GM18505 (cell line): Measurements from ENCODE around the gene CYBC1.
A peak's percentile ranks its signal among the peaks of the same experiment; 100 is the strongest.
"Not testable (repeated sequence)": the region's sequence is repeated elsewhere in the genome, so short reads cannot be mapped to it uniquely, and the experiment has no call there.

Experiments
- ATAC-seq: cut with Tn5 transposase; IDR thresholded peaks from one replicate; pipeline ENCODE4 v1.9.1; 2021; ENCODE audit not compliant: unreplicated experiment
- POLR2A ChIP-seq: IDR thresholded peaks from 4 replicates; pipeline ENCODE4 v1.6.1; 2011; ENCODE audit warnings: borderline replicate concordance; ENCODE audit not compliant: insufficient read depth, insufficient read length; ENCODE audit errors: extremely low read depth

CYBC1 gene

DNA sequence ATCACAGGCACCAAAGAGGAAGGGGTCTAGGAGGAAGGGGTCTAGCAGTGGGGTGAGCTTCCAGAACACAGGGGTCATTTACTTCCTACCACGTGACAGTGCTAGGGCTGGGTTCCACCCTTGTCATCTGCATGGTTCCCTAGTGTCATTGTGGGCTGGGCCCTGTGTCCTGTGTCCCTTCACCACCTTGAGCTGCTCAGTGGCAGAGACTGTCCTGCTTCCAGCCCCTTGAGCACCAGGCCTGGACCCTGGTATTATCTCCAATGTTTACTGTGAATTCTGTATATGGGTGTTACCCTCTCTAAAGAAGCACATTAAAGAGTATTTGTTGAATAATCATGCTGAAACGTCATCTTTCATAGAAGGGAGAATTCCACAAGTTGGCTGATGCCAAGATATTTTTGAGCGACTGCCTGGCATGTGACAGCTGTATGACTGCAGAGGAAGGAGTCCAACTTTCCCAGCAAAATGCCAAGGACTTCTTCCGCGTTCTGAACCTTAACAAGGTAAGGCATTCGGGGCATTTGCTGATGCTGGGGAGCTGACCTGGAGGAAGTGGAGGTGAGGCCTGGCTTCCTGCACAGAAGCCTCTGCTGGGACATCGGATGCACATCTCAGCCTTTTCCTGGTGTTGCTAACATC is 13.5 kb upstream of the CYBC1 start:
- ATAC-seq = no peak

DNA sequence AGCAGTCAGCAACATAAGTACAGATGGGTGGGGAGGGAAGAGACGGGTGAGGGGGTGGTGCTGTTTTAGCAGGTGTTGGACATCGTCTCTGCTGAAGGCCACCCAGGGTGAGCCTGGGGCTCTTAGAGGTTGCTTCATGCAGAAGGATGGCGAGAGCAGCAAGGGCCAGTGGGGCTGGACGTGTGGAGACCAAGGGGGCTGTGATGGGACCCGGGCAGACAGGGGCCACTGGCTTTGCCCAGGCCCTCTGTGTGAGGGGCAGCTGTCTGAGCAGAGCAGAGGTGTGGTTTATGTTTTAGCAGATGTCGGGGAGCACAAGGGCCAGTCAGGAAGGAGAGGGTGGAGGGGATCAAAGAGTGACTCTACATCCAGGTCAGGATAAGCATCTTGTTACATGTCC is 12.8 kb upstream of the CYBC1 start:
- TF ChIP-seq POLR2A = no peak
- no peak for ATAC-seq

More for the DNA sequence above, 13.5 kb upstream of the CYBC1 start:
- TF ChIP-seq POLR2A = no peak

DNA sequence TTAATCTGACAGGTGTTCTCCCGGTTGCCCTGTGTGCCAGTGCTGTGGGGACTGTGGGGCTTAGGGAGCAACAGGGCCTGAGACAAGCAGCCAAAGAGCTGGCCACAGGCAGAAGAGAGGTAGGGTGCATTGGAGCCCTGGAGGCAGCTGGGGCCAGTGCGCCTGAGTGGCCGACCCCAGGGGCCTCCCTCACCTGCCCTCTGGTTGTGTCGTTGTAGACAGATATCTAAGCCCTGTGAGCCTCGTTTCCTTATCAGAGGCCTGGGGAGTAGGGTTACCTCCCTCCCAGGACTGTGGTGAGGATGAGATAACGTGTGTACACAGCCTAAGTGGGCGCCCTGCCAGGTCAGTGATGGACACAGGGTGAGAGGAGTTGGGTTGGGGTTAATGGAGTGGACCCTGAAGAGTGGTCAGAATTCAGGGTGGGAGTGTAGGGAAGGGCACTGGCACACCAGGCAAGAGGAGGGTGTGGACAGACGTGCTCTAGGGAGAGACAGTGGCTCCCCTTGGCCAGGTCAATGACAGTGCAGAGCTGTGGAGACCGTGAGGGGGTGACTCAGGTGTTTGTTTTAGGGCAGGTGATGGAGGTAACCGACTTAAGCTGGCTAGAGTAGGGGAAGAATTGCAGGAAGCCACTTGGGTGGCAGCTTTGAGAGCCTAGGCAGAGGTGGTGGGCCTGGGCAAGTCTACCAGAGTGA is 11.4 kb upstream of the CYBC1 start:
- TF ChIP-seq POLR2A = no peak
- ATAC-seq = no peak

DNA sequence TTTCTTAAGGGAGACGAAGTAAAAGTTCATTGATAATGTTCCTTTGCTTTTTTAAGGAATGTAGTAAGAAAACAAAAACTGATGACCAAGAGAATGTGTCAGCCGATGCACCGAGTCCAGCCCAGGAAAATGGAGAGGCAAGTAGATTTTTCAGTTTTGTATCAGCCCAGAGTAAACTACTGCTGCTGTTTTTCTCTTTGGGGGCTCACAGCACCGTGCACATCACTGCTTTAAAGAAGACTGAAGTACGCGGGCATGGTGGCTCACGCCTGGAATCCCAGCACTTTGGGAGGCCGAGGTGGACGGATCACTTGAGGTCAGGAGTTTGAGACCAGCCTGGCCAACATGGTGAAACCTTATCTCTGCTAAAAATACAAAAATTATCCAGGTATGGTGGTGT is 9.4 kb upstream of the CYBC1 start:
- ATAC-seq = not testable (repeated sequence)

DNA sequence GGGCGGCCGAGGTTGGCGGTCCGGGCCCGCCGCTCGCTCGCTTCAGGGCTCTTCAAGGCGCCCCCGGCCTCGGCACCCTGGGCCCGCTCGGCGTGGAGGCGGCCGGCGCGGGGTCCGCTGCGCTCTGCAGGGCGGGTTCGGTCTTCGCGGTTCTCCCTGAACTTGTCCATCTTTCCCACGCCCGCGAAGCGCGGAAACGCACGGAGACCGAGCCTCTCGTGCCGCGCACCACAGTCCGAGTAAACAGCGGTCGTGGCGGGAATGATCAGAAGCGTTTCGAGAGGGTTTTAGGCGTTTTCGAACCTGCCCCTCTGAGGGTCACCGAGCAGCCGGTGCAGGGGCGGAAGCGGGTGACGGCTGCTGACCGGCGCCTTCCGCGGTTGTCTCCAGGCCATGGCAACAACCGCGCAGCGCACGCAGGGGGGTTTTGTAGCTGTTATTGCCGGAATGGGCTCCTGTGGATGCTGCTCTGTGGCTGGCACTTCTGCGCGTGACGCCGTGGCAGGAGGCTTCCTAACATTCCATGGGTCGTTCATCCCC is 8.4 kb upstream of the CYBC1 start:
- peak; percentile 2 for ATAC-seq
- TF ChIP-seq POLR2A = no peak

DNA sequence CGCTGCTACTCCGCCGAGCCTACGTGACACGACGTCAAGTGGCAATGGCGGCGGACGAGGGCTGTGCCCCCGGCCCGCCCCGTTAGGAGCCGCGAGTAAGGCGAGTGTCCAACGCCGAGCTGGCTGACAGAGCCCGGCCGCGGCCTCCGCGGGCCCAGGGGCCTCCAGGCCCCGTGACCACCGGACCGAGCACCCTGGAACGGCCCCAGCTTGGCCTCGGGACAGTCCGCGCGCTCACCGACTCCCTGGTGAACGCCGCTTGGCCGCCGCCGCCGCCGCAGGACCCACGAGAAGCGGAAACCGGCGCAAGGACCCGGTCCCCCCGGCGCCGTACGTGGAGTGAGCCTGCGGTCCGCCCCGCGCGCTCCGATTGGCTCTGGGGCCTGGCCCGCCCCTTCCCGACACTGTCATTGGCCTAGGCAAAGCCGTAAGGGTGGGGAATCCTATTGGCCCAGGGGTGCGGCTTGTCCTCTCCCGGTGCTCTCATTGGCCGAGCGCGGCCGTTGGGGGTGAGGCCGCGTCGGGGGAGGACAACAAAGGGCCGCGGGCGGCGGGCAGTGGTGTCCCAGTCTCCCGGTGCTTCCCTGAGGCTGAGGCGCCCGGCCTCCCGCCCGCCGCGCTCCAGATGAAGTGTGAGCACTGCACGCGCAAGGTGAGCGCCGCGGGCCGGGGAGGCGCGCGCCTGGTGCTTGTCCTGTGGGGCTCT is 7.8 kb upstream of the CYBC1 start, which contains the start of gene NARF:
Gene NARF (plus strand): TSS at position 563 of the 706 bp plus-strand sequence. CDS start 63 bp downstream, at position 626.
- TF ChIP-seq POLR2A = peak; percentile 83
- ATAC-seq = peak; percentile 87

DNA sequence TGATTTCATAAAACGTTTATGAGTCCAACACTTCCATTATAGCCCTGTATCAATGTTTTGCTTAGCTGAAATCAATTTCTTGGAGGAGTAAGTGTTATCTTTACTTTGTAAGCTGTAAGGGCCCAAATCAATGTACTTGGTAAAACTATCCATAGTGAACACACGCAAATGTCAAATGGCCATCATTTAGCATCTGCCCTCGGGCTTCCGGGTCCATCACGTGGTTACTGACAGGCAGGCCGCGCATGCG is 7.3 kb upstream of the CYBC1 start:
- no peak for ATAC-seq
- no peak for TF ChIP-seq POLR2A

DNA sequence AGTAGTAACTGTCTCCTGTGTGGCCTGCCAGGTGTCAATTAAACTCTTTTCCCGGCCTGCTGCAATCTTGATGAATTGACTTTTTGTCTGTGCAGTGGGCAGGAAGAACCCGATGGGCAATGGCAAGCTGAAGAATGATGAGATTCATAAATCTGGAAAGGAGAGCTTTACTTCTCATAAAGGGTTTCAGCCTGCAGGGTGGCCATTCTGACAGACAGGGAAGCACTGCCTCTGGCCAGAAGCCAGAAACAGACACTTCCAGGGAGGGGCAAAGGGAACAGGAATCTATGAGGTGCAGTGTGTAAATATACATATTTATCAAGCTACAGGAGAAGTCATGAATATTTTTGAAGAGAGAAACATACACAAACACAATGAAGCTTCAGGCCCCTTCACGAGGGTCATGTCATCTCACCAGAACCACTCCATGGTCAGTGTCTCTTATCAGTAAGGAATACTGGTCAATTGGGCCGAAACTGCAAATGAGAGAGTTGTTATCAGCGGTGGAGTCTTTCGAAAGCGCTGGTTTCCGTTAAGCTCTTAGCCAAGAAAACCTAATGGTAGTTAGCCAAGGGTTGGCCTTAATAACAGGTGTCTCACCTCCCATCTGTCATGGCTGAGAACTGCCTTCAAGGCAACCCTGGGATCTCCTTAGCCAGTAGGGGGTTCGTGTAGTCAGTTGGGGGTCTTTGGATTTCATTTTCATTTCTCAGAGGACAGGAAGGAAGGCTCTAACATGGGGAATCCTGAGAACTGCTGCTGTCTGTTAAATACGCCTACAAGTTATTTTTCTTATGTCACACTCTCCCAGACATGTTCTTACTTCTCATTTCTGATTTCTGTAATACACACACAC is 6.7 kb upstream of the CYBC1 start:
- ATAC-seq = no peak
- no peak for TF ChIP-seq POLR2A

DNA sequence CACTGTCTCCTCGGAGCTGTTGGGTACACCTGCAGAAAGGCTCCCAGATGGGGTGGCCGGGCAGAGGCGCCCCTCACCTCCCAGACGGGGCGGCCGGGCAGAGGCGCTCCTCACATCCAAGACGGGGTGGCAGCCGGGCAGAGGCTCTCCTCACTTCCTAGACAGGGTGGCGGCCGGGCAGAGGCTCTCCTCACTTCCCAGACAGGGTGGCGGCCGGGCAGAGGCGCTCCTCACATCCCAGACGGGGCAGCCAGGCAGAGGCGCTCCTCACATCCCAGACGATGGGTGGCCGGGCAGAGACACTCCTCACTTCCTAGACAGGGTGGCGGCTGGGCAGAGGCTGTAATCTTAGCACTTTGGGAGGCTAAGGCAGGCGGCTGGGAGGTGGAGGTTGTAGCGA is 3.2 kb upstream of the CYBC1 start:
- ATAC-seq = not testable (repeated sequence)

DNA sequence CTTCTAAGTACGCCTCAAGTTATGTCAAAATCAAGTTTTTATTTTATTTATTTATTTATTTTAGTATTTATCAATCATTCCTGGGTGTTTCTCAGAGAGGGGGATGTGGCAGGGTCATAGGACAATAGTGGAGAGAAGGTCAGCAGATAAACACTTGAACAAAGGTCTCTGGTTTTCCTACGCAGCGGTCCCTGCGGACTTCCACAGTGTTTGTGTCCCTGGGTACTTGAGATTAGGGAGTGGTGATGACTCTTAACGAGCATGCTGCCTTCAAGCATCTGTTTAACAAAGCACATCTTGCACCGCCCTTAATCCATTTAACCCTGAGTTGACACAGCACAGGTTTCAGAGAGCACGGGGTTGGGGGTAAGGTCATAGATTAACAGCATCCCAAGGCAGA is 2.6 kb upstream of the CYBC1 start:
- not testable (repeated sequence) for ATAC-seq

DNA sequence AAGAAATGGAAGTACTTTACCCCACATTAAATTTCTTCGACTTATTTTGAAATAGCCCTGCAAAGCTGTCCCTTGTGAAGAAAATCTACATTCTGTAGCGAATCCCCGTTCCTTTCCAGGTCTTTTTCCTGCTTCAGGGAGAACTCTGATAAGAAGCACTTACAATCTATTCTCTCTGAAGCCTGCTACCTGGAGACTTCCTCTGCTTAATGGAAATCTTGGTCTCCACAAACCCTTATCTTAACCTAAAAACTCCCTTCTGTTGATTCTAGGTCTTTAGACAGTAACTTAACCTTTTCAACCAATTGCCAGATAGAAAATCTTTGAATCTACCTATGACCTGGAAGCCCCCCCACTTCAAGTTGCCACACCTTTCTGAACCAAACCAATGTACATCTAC is 1.6 kb upstream of the CYBC1 start:
- ATAC-seq = no peak
- no peak for TF ChIP-seq POLR2A

DNA sequence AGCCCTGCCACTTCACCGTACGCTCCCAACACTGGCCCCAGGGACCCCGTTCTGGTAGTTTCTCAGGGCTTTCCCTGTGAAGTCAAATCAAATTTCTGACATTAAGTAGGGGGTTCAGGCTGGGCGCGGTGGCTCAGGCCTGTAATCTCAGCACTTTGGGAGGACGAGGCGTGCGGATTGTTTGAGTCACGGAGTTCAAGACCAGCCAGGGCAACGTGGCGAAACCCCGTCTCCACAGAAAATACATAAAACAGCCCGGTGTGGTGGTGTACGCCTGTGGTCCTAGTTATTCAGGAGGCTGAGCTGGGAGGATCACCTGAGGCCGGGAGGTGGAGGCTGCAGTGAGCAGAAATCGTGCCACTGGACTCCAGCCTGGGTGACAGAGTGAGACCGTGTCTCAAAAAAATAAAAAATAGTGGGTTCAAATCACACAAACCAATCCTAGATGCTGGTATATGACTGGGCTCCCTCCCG is 632 bp downstream of the CYBC1 start:
- no peak for TF ChIP-seq POLR2A
- peak; percentile 1 for ATAC-seq

DNA sequence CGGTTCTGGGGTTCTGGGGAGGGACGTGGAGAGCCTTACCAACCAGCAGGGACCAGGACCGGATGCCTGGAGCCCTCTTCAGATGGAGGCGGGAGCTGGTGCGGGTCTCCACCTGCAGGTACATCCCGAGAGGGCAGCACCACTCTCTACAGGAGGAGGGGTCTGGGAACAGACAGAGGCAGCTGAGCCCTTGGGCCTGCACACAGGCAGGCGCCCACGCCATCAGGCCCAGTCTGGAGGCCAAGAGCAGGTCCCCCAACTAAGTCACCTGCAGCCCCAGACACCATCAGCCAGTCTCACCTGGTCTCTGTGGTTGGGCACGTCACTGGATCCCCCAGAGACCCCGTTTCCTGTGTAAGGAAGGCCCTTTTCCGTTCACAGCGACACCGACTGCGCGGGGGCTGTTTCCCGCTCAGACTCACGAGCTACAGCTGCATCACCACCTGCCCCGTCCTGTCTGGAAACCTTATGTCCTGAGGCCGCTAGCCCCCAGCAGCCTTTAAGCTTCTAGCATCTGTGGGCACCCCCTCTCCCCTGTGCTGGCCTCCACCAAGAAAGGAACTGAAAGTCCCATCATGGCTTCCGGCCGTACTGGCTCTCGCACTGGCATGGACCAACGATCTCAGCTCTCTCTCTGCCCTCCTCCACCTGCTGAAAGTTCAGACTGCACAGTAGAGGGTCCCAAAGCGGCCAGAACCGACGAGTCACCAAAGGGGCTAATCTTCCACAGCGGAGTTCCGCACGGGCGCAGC is 1.2 kb downstream of the CYBC1 start:
- peak; percentile 44 for ATAC-seq
- peak; percentile 89 for TF ChIP-seq POLR2A

DNA sequence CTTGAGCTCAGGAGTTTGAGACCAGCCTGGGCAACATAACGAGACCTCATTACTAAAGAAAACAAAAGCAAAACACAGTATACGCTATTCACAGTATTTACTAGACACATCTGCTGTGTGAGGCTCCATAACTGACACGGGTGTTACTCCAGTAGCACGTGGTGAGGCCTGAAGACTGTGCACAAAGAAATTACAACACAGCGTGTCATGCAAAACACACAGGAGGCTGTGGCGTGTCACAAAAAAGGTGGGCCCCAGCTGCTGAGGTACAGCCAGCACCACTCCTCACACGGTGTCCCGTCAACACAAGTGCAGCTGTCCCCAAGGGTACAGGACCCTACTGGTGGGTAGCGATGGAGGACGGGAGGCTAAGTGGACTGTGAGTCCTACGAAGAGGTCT is 2.7 kb downstream of the CYBC1 start:
- ATAC-seq = no peak
- no peak for TF ChIP-seq POLR2A
